Esophagus (tissue), 2 donors: ENCODE results near the gene COL1A1. TPM values are rescaled to one million over a fixed set of nuclear protein-coding genes. Genes with fewer than 3 reads are reported as not detected.
A peak's percentile ranks its signal among the peaks of the same experiment; 100 is the strongest.

Source experiments
- H3K27ac ChIP-seq, 2 donors: one replicate each; pipeline ENCODE4 v1.5.1; 2013; ENCODE audit warnings: low read depth in 2 of 2, mild to moderate bottlenecking in 2 of 2, inconsistent platforms in 1 of 2, low read length in 1 of 2, moderate library complexity in 1 of 2
- H3K27me3 ChIP-seq, 2 donors: one replicate each; pipeline ENCODE4 v1.6.1; 2013; ENCODE audit warnings: low read length in 2 of 2, control low read depth in 1 of 2, mild to moderate bottlenecking in 1 of 2; ENCODE audit not compliant: insufficient read depth in 2 of 2, control insufficient read depth in 1 of 2
- H3K36me3 ChIP-seq, 2 donors: one replicate each; pipeline ENCODE4 v1.6.1; 2013; ENCODE audit warnings: low read length in 1 of 2; ENCODE audit not compliant: control insufficient read depth in 2 of 2, insufficient read depth in 2 of 2
- H3K4me1 ChIP-seq, 2 donors: one replicate each; pipeline ENCODE4 v1.6.1; 2013; ENCODE audit warnings: low read length in 1 of 2; ENCODE audit not compliant: control insufficient read depth in 2 of 2, insufficient read depth in 2 of 2
- H3K4me3 ChIP-seq, 2 donors: one replicate each; pipeline ENCODE4 v1.5.1; 2013; ENCODE audit warnings: low read length in 2 of 2, mild to moderate bottlenecking in 2 of 2, low read depth in 1 of 2, moderate library complexity in 1 of 2
- H3K9me3 ChIP-seq, 2 donors: one replicate each; pipeline ENCODE4 v1.6.1; 2013; ENCODE audit warnings: mild to moderate bottlenecking in 2 of 2, low read depth in 1 of 2, low read length in 1 of 2, moderate library complexity in 1 of 2; ENCODE audit not compliant: control insufficient read depth in 2 of 2, insufficient read depth in 1 of 2
- WGBS, 2 donors: extraction: QIAGEN DNeasy Blood & Tissue Kit; methylation state at CpG; one replicate each; pipeline ENCODE4 v1.1.7; 2013; 5-methylcytosine and 5-hydroxymethylcytosine counted together
- polyA plus RNA-seq, 2 donors: library from polyadenylated mRNA; stranded (reverse); fragments of 200-250 nt; gene quantifications; one replicate each; pipeline ENCODE4 v1.2.3, GENCODE V29; 2013
- donor health status: healthy with polysubstance abuse.
- donor health status: Bipolar disorder and iron deficiency.

Gene COL1A1
- polyA plus RNA-seq, 2 donors: 11.8 to 12.8 TPM

- H3K9me3 ChIP-seq: no peaks in the 10 kb centered on the region
- H3K27me3 ChIP-seq: no peaks in the 10 kb centered on the region
- peak overlapping the region in 1 of 2 donors; percentile 14 for H3K27ac ChIP-seq
- peaks cover 2 to 18% of the 10 kb centered on the region in 2 donors for H3K4me1 ChIP-seq
- peaks cover 0 to 8% of the 10 kb centered on the region in 2 donors for H3K36me3 ChIP-seq
- 82 to 86% methylated on average over 17 to 18 of the region's 18 CpGs for WGBS, 2 donors
- H3K4me3 ChIP-seq: no peak overlapping the region
These were observed 18.5 kb downstream of the COL1A1 start for GRCh38 chr17:50182783-50183420.

GRCh38 chr17:50181591-50182560 is 19.6 kb downstream of the COL1A1 start:
- Histone ChIP-seq H3K27ac (no peak overlapping the region), H3K27me3 (no peaks in the 10 kb centered on the region), H3K9me3 (no peaks in the 10 kb centered on the region), H3K4me1 (peaks cover 4 to 26% of the 10 kb centered on the region in 2 donors), H3K36me3 (peaks cover 0 to 8% of the 10 kb centered on the region in 2 donors), H3K4me3 (no peak overlapping the region)
- 72% methylated on average over 12 of the region's 12 CpGs for WGBS, 2 donors

- H3K4me3 ChIP-seq: no peak overlapping the region
These were observed 20.3 kb downstream of the COL1A1 start for GRCh38 chr17:50181144-50181543.

GRCh38 chr17:50180620-50181019 is 20.8 kb downstream of the COL1A1 start:
- H3K4me1 ChIP-seq: peaks cover 4 to 26% of the 10 kb centered on the region in 2 donors
- peaks cover 0 to under 1% of the 10 kb centered on the region in 2 donors for H3K36me3 ChIP-seq
- no peak overlapping the region for H3K4me3 ChIP-seq
- WGBS, 2 donors: 87 to 88% methylated on average over 12 of the region's 12 CpGs
- no peaks in the 10 kb centered on the region for H3K9me3 ChIP-seq
- no peaks in the 10 kb centered on the region for H3K27me3 ChIP-seq
- no peak overlapping the region for H3K27ac ChIP-seq

More at GRCh38 chr17:50181144-50181543, 20.3 kb downstream of the COL1A1 start:
- Histone ChIP-seq H3K36me3 (peaks cover 0 to 5% of the 10 kb centered on the region in 2 donors), H3K27ac (no peak overlapping the region), H3K9me3 (no peaks in the 10 kb centered on the region), H3K4me1 (peaks cover 4 to 26% of the 10 kb centered on the region in 2 donors), H3K27me3 (no peaks in the 10 kb centered on the region)
- WGBS, 2 donors: 81 to 84% methylated on average over 13 of the region's 13 CpGs

GRCh38 chr17:50180111-50180510 is 21.3 kb downstream of the COL1A1 start:
- WGBS, 2 donors: 90 to 96% methylated on average over 4 of the region's 4 CpGs
- Histone ChIP-seq H3K4me1 (peaks cover 4 to 26% of the 10 kb centered on the region in 2 donors), H3K36me3 (no peaks in the 10 kb centered on the region), H3K27me3 (no peaks in the 10 kb centered on the region), H3K27ac (no peak overlapping the region), H3K4me3 (no peak overlapping the region), H3K9me3 (no peaks in the 10 kb centered on the region)

GRCh38 chr17:50177983-50178834 is 23.2 kb downstream of the COL1A1 start:
- 9 to 10% methylated on average over 22 of the region's 22 CpGs for WGBS, 2 donors
- Histone ChIP-seq H3K4me1 (peaks cover 4 to 19% of the 10 kb centered on the region in 2 donors), H3K9me3 (no peaks in the 10 kb centered on the region), H3K36me3 (no peaks in the 10 kb centered on the region), H3K27me3 (no peaks in the 10 kb centered on the region), H3K4me3 (no peak overlapping the region), H3K27ac (peak overlapping the region; percentile 83 to 86)

- peak overlapping the region; percentile 83 to 86 for H3K27ac ChIP-seq
- H3K4me1 ChIP-seq: peaks cover 4 to 19% of the 10 kb centered on the region in 2 donors
- no peak overlapping the region for H3K4me3 ChIP-seq
- H3K36me3 ChIP-seq: no peaks in the 10 kb centered on the region
- H3K9me3 ChIP-seq: no peaks in the 10 kb centered on the region
- H3K27me3 ChIP-seq: no peaks in the 10 kb centered on the region
- 61 to 70% methylated on average over 10 of the region's 10 CpGs for WGBS, 2 donors
These were observed 24.0 kb downstream of the COL1A1 start for GRCh38 chr17:50177476-50177875.

GRCh38 chr17:50176559-50177357 is 24.7 kb downstream of the COL1A1 start:
- H3K36me3 ChIP-seq: no peaks in the 10 kb centered on the region
- H3K9me3 ChIP-seq: no peaks in the 10 kb centered on the region
- H3K27ac ChIP-seq: peak overlapping the region; percentile 83 to 86
- H3K27me3 ChIP-seq: no peaks in the 10 kb centered on the region
- H3K4me3 ChIP-seq: no peak overlapping the region
- WGBS, 2 donors: 87 to 90% methylated on average over 20 of the region's 20 CpGs
- H3K4me1 ChIP-seq: peaks cover 4 to 16% of the 10 kb centered on the region in 2 donors
